ENCODE data around the gene FOXL3.

GRCh38 chr7:285731-286130, 4.2 kb upstream of the FOXL3 start:
- no peak for TF ChIP-seq FOXM1 (IDR thresholded peaks at IDR 0.05; ENCODE audit: borderline replicate concordance, low read depth)
- no peak for TF ChIP-seq CEBPB (IDR thresholded peaks at IDR 0.05)
- TF ChIP-seq REST (IDR thresholded peaks at IDR 0.05; ENCODE audit: low read depth) = no peak
- no peak for TF ChIP-seq TAF1 (IDR thresholded peaks at IDR 0.05; ENCODE audit: low read depth)
- no peak for TF ChIP-seq EGR1 (IDR thresholded peaks at IDR 0.05)
- no peak for TF ChIP-seq EP300 (IDR thresholded peaks at IDR 0.05; ENCODE audit: borderline replicate concordance)
- no peak for TF ChIP-seq YY1 (IDR thresholded peaks at IDR 0.05; ENCODE audit: low read depth)
- TF ChIP-seq TEAD4 (IDR thresholded peaks at IDR 0.05) = no peak
- TF ChIP-seq RAD21 (IDR thresholded peaks at IDR 0.05; ENCODE audit: low read depth) = no peak
- no peak for TF ChIP-seq TCF12 (IDR thresholded peaks at IDR 0.05; ENCODE audit: low read depth)
- TF ChIP-seq NFIC (IDR thresholded peaks at IDR 0.05) = no peak
- no peak for TF ChIP-seq MAX (IDR thresholded peaks at IDR 0.05)
- TF ChIP-seq CREB1 (IDR thresholded peaks at IDR 0.05; ENCODE audit: low read depth) = no peak
